MG63 (cell line): ENCODE results near the gene FIGN. TPM values are rescaled to one million over a fixed set of nuclear protein-coding genes. Genes with fewer than 3 reads are reported as not detected.

Source experiments
- DNase-seq: peaks from one replicate; pipeline ENCODE4 v3.0.0-alpha.2; 2020
- H3K27me3 ChIP-seq: fragments of 250-450 bp; sonication (Bioruptor Pico); 2 replicates; pipeline ENCODE4 v1.5.1; 2020; ENCODE audit warnings: mild to moderate bottlenecking, moderate library complexity
- H3K36me3 ChIP-seq: fragments of 250-450 bp; sonication (Bioruptor Pico); 2 replicates; pipeline ENCODE4 v1.5.1; 2020; ENCODE audit warnings: mild to moderate bottlenecking, moderate library complexity
- H3K4me3 ChIP-seq: fragments of 250-450 bp; sonication (Bioruptor Pico); 2 replicates; pipeline ENCODE4 v1.5.1; 2020; ENCODE audit warnings: mild to moderate bottlenecking, moderate library complexity
- H3K9me3 ChIP-seq: fragments of 250-450 bp; sonication (Bioruptor Pico); 2 replicates; pipeline ENCODE4 v1.5.1; 2020; ENCODE audit warnings: mild to moderate bottlenecking, moderate library complexity
- total RNA-seq: library from RNA; depleted of rRNA; stranded (reverse); fragments of >200 nt; shearing (Covaris generic); gene quantifications from 2 replicates; pipeline ENCODE4 v1.2.3, GENCODE V29; 2014; ENCODE audit warnings: low replicate concordance; rRNA removed

Gene FIGN, protein sequence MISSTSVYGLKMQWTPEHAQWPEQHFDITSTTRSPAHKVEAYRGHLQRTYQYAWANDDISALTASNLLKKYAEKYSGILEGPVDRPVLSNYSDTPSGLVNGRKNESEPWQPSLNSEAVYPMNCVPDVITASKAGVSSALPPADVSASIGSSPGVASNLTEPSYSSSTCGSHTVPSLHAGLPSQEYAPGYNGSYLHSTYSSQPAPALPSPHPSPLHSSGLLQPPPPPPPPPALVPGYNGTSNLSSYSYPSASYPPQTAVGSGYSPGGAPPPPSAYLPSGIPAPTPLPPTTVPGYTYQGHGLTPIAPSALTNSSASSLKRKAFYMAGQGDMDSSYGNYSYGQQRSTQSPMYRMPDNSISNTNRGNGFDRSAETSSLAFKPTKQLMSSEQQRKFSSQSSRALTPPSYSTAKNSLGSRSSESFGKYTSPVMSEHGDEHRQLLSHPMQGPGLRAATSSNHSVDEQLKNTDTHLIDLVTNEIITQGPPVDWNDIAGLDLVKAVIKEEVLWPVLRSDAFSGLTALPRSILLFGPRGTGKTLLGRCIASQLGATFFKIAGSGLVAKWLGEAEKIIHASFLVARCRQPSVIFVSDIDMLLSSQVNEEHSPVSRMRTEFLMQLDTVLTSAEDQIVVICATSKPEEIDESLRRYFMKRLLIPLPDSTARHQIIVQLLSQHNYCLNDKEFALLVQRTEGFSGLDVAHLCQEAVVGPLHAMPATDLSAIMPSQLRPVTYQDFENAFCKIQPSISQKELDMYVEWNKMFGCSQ
- 0.07 and 0.16 TPM in 2 replicates for total RNA-seq

DNA sequence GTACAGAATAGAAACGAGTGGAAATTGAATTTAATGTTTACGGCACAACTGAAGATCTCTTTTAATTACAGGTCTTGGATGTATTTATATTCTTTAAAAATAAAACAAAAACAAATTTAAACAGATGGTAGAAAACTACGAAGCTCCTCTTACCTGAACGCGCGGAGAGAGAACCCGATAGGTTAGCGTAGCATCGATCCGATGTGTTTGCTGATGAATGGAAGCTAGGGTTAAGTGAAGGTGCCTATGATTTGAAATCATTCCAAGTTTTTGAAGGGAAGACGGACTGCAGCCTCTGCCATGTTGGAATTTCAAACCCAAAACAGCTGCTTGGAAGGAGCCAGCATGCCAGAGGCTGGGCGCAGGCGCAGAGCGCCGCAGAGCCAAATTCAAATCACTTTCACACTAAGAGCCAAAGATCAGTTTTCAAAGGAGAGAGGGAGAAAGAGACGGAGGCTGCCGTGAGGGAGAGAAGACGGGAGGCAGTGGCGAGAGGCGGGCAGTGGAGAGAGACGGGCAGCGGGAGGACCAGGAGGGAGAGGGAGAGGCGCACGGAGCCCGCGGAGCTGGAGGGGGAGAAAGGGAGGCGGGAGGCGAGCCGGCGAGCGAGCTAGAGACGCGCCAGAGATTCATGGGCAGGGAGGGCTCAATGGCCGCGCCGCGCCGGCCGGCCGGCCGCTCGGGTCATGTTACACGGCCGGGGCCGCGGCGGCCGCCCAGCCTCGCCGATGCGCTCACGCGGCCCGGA is at the start of gene FIGN:
Gene FIGN, minus strand, starts transcription at position 324 of the 748 bp plus-strand sequence. CDS start 1,081 bp downstream, outside the sequence.
- Histone ChIP-seq H3K27me3 (no peaks in the 10 kb centered on the region), H3K9me3 (no peaks in the 10 kb centered on the region), H3K36me3 (no peaks in the 10 kb centered on the region), H3K4me3 (peak within 1 kb of the TSS; percentile 66)
- DNase-seq: peak; percentile 69

DNA sequence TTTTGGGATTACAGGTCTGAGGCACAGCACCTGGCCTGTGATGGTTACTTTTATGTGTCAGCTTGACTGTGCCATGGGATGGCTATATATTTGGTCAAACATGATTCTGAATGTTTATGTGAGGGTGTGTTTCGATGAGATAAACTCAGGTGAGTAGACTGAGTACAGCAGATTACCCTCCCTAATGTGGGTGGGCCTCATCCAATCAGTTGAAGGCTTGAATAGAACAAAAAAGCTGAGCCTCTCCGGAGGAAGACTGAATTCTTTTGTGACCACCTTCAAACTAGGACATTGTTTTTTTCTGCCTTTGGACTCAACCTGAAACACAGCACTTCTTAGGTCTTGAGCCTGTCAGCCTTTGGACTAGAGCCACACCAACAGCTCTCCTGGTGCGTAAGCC is 49.4 kb upstream of the FIGN start:
- Histone ChIP-seq H3K4me3 (no peak overlapping the region), H3K9me3 (peaks cover under 1% of the 10 kb centered on the region; the same call in 1 of the 2 replicates), H3K27me3 (no peaks in the 10 kb centered on the region), H3K36me3 (no peaks in the 10 kb centered on the region)
- DNase-seq: no peak

DNA sequence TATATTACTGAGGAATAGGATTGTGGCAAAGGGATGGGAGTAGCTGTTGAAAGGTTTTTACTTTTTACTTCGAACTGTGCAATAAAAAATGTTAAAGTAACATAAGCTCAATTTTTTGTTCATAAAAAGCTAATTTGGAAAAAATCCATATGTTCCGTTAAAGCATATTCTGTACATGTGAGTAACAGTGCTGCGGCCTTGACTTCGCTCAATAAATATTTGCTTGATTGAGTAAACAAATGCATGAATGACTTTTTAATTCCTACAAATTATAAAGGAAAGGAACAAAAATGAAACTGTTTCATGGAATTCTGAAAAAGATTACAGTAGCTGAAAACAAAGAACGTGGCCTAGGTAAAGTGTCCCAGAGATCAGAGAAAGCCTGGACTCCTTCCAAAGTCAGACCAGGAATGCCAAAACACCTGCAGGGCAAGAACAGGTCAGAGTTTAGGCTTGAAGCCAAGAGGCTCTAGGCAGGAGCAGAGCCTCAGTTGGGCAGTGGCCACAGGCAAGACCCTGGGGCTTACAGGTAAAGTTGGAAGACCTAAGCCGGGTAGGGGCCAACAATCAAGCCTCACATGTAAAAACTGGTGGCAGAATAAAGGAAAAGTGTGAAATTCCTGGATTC is 44.3 kb upstream of the FIGN start:
- Histone ChIP-seq H3K27me3 (no peaks in the 10 kb centered on the region), H3K4me3 (no peak overlapping the region), H3K9me3 (peaks cover 5% of the 10 kb centered on the region), H3K36me3 (no peaks in the 10 kb centered on the region)
- DNase-seq: no peak

DNA sequence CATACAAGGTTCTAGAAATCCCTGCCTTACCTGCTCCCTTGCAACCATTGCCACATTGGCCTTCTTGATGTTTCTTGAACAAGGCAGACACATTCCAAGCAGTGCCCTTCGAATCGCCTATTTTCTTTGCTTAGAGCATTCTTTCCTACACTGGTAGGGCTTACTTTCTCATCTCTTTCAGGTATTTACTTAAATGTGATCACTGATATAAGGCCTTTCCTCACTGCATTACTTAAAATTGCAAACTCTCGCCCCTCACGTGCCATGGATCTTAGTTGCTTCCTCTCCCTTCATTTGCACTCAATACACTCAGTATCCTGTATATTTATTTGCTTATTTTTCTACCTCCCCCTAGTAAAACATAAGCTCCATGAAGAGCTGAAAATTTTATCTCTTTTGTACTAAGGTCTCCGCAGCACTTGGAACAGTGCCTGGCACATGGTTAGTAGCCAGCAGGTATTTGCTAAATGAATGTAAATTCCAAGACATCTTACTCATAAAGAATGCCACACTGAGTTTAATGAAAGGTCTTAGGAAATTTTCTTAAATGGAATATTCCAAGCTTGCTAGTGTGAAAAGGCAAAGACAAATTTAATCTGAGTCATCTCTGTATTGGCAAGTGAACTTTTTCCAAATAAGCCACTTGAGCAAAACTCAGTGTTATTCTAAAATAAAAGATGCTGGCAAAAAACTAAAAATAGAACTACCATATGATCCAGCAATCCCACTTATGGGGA is 42.4 kb upstream of the FIGN start:
- Histone ChIP-seq H3K36me3 (no peaks in the 10 kb centered on the region), H3K9me3 (peaks cover 5% of the 10 kb centered on the region), H3K4me3 (no peak overlapping the region), H3K27me3 (no peaks in the 10 kb centered on the region)
- peak; percentile 87 for DNase-seq

DNA sequence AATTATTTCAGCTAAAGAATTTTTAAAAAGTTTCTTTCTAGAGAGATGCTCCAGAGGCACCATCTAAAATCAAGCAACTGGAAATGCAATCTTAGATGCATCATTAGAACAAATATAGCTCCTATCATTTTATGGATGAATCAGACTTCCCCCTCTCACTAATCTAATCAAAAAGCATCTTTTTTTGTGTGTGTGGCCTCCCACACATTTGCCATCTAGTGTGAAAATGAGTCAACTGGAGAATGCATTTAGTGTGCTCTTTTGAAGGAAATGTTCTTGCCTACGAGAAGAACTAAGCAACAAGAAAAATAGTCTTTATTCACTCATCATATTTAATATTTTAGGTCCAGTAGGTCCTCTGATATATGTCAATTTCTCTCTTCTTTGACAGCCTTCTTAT is 39.5 kb upstream of the FIGN start:
- H3K9me3 ChIP-seq: peaks cover 5% of the 10 kb centered on the region
- H3K4me3 ChIP-seq: no peak overlapping the region
- no peak for DNase-seq
- H3K27me3 ChIP-seq: no peaks in the 10 kb centered on the region
- no peaks in the 10 kb centered on the region for H3K36me3 ChIP-seq

DNA sequence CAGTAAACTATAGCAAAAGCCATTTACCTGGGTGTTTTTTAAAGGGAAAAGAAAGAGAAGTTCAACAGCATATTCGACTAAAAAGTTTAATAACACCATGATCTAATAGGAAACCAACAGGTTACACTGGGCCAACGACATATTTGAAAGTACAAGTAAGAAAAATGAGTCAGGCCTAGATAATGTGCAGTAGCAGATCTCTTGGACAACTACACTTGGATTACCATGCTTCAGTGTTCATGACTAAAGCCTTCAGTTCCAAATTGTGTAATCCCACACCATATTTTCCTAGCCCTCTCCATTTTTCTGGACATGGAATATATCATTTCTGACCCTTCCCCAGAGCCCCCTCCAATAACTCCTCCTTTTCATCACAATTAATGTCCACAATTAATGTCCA is 39.1 kb upstream of the FIGN start:
- peak; percentile 2 for DNase-seq
- no peak overlapping the region for H3K4me3 ChIP-seq
- H3K9me3 ChIP-seq: peaks cover 3% of the 10 kb centered on the region
- H3K36me3 ChIP-seq: no peaks in the 10 kb centered on the region
- H3K27me3 ChIP-seq: no peaks in the 10 kb centered on the region

DNA sequence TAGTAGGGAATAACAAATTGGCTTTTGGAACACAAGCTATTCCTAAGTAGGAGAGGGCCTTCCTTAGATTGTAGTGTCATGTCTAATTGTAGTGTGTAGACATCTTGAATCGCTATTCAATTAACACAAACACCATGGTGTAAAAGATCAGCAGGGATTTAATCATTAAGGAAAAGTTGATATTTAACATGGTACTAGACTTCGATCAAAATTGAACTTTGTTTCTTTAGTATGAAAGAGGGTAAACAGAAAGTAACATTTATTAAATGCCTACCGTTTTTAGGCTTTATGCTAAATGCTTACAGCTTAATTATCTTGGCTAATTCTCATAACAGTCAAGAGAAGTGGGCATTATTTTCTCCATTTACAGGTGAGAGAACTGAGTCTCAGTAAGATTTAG is 37.5 kb upstream of the FIGN start:
- no peak overlapping the region for H3K4me3 ChIP-seq
- H3K27me3 ChIP-seq: no peaks in the 10 kb centered on the region
- no peak for DNase-seq
- no peaks in the 10 kb centered on the region for H3K36me3 ChIP-seq
- peaks cover 3% of the 10 kb centered on the region for H3K9me3 ChIP-seq

DNA sequence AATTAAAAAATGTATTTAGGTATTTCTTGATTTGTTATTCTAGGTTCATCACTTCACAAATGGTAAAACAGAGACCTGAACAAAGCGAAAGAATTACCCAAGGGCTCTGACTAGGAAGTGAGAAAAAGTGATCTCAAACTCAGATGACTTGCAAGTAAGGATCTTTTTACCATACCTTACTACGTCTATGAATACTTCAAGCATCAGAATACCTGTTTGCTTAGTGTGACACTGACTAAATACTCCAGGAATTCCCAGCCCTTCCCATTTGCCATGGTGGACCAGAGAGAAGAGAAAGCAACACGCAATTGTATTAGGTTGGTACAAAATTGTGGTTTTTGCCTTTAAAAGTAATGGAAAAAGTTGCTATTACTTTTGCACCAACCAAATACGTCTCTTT is 35.8 kb upstream of the FIGN start:
- Histone ChIP-seq H3K4me3 (no peak overlapping the region), H3K27me3 (no peaks in the 10 kb centered on the region), H3K9me3 (no peaks in the 10 kb centered on the region), H3K36me3 (no peaks in the 10 kb centered on the region)
- DNase-seq: no peak

DNA sequence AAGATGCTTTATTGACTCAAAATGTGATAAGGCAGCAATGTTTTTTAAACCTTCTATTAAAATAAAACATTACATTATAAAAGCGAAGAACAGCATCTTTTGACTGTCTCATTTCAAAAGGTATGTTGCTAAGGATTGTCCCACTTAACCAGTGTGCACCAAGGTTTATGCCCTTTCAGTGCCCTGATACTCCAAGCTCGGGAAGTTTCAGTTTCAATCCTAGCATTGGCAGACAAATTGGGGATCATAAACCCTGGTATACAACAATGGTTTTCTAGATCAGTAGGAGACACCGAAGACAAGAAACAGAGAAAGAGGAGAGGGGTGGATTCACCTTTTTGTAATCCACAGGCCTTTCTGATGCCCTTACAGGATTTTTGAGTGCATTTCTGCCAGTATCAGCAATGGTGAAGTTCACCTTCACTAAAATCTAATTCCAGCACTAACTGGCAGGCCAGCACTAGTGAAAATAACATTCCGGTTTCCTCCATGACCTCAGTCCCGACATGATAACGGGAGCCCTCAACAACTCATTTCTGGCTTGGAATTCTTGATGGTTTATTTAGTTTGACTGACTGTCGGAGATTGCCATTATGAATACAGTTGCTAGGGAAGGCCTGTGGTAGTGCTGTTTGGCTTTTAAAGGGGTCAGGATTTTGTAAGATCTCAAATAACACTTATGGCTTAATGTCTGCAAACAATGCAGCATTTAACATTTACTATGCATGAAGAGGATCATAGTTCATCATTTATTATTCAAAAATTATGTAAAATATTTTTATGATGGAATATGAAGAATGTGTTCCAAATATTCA is 33.3 kb upstream of the FIGN start:
- H3K9me3 ChIP-seq: no peaks in the 10 kb centered on the region
- no peak overlapping the region for H3K4me3 ChIP-seq
- H3K36me3 ChIP-seq: no peaks in the 10 kb centered on the region
- no peak for DNase-seq
- H3K27me3 ChIP-seq: no peaks in the 10 kb centered on the region

DNA sequence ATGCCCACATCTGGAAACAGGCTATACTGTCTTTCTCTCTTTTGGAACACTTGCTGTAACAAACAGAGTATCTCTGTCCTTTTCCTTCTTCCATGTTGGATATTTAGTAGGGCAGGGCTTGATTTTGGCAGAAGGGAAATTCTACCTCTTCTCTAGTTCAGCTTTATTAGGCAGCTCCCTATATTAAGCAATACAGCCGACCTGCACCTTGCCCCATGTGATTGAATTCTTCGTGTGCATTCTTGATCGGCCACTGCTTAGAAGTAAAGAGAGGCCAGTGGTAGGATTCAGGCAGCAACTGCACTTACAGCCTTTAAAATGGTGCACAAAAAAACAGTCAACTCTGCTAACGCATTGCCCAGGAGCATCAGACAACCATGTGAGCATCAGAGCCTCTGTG is 31.3 kb upstream of the FIGN start:
- no peaks in the 10 kb centered on the region for H3K36me3 ChIP-seq
- DNase-seq: no peak
- no peaks in the 10 kb centered on the region for H3K9me3 ChIP-seq
- no peak overlapping the region for H3K4me3 ChIP-seq
- no peaks in the 10 kb centered on the region for H3K27me3 ChIP-seq

DNA sequence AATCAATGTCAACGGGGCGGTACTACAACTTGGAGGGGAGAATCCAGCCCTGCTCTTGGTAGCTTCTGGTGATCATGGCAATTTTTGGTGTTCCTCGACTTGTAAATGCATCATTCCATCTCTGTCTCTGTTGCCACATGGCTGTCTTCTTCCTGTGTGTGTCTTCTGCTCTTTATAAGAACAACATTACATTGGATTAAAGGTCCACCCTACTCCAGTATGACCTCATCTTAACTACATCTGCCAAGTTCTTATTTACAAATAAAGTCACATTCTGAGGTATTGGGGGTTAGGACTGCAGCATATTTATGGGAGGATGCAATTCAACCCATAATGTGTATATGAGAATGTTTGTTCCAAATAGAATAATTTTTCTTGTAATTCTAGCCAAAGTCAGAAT is 28.8 kb upstream of the FIGN start:
- Histone ChIP-seq H3K9me3 (no peaks in the 10 kb centered on the region), H3K4me3 (no peak overlapping the region), H3K27me3 (no peaks in the 10 kb centered on the region), H3K36me3 (no peaks in the 10 kb centered on the region)
- no peak for DNase-seq

DNA sequence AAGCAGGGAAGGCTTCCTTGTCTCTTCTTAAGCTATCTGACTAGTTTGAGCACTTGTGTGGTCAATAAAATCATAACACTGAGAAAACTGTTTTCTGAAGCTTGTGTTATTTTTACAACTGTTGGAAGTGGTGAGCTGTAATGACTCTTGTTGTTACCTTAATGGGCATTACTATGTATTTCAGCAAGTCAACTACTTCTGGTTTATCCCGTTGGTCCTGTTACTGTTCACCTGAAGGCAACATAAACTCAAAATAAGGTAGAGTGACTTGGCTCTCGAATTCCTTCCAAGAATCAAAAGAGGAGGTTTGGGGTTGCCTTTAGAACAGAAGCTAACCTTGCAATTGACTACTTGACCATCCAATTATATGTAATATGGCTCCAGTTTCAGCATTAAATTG is 23.2 kb upstream of the FIGN start:
- DNase-seq: no peak
- Histone ChIP-seq H3K9me3 (no peaks in the 10 kb centered on the region), H3K27me3 (no peaks in the 10 kb centered on the region), H3K36me3 (no peaks in the 10 kb centered on the region), H3K4me3 (no peak overlapping the region)

DNA sequence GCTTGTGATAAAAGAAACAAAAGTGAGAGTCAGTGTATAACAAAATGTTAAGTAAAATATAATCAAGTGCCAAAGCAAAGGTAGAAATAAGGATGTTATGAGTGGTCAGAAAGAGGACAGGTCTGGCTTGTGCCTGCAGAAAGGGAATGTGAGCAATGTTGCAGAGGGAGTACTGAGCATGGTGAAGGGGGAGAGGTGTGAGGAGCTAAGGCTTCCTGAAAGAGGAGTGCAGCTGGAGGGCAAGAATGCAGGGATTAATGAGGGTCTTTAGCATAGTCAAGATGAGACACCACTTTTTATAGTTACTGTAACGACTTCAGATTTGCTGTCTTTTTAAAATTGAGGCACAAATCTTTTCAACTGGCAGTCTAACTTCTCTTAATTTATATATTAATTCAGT is 22.0 kb upstream of the FIGN start:
- no peaks in the 10 kb centered on the region for H3K9me3 ChIP-seq
- no peaks in the 10 kb centered on the region for H3K36me3 ChIP-seq

DNA sequence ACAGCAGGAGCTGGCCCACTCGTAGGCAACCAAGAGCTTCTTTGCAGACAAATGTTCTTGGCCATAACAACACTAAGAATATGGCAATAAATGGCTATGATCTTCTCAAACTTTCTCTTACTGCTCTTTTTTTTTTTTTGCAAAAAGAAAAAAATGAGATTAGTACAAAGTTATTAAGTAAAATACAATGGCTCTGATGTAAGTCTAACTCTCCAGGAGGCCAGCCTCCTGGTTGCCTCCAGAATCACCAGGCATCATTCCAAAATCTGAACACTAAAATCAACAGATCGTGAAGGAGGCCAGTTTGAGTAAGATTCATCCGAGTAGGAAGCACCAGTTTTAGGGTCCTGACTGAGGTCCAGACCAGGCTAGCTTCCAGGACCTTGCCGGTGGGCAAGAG is 20.8 kb upstream of the FIGN start:
- Histone ChIP-seq H3K4me3 (no peak overlapping the region), H3K9me3 (no peaks in the 10 kb centered on the region), H3K36me3 (no peaks in the 10 kb centered on the region), H3K27me3 (no peaks in the 10 kb centered on the region)
- DNase-seq: no peak

More for the DNA sequence above, 22.0 kb upstream of the FIGN start:
- DNase-seq: no peak
- H3K4me3 ChIP-seq: no peak overlapping the region
- H3K27me3 ChIP-seq: no peaks in the 10 kb centered on the region

DNA sequence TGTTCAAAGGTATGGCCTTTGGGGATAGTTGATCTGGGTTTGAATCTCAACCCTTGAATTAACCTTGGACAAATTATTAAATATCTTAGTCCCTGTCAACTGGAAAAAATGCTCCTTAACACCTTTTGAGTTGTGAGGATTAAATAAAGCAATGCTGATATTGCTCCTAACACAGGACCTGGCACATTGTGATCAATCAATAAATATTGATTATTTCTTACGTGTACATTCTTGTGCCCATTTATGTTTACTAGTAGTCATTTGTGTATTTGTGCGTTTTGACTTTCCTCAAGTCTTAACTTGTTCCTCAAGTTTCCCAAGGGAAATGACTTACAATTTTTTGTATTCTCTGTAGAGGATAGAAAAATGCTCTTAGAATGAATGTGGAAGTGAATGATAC is 19.6 kb upstream of the FIGN start:
- no peaks in the 10 kb centered on the region for H3K27me3 ChIP-seq
- H3K36me3 ChIP-seq: no peaks in the 10 kb centered on the region
- no peak for DNase-seq
- no peak overlapping the region for H3K4me3 ChIP-seq
- H3K9me3 ChIP-seq: no peaks in the 10 kb centered on the region
